ENCODE data around the gene CCDC38.

- TF ChIP-seq CTCF (conservative IDR thresholded peaks at IDR 0.05; ENCODE audit: low read depth, low read length), result no peak
- no peak for TF ChIP-seq EZH2 (IDR thresholded peaks at IDR 0.05; ENCODE audit: borderline replicate concordance, low read depth, low read length, poor library complexity, severe bottlenecking)
Measured at GRCh38 chr12:95829395-95829794, 113.0 kb downstream of the CCDC38 start.
